OCI-LY1 (cell line): ENCODE results near the gene LRRC70.
A peak's percentile ranks its signal among the peaks of the same experiment; 100 is the strongest.
"Not testable (repeated sequence)": the region's sequence is repeated elsewhere in the genome, so short reads cannot be mapped to it uniquely, and the experiment has no call there.

Source experiments
- H2AFZ ChIP-seq: fragments of 200-600 bp; sonication (generic), shearing (Covaris generic); 2 replicates; pipeline ENCODE4 v1.6.0; 2014; ENCODE audit warnings: antibody characterized with exemption, mild to moderate bottlenecking, low read length
- H3F3A ChIP-seq: fragments of 200-600 bp; sonication (generic), shearing (Covaris generic); 2 replicates; pipeline ENCODE4 v1.6.0; 2014; ENCODE audit warnings: mild to moderate bottlenecking, antibody characterized with exemption, low read length, moderate library complexity; ENCODE audit not compliant: insufficient read depth
- H3K27ac ChIP-seq: fragments of 200-600 bp; sonication (generic); 2 replicates; pipeline ENCODE4 v1.5.1; 2014; ENCODE audit warnings: low read length, mixed run types, mild to moderate bottlenecking, low read depth; ENCODE audit not compliant: poor library complexity, severe bottlenecking
- H3K27me3 ChIP-seq: fragments of 200-600 bp; sonication (generic); 2 replicates; pipeline ENCODE4 v1.6.0; 2014; ENCODE audit warnings: antibody characterized with exemption, mild to moderate bottlenecking, low read length, moderate library complexity; ENCODE audit not compliant: insufficient read depth
- H3K36me3 ChIP-seq: fragments of 200-600 bp; sonication (generic); 2 replicates; pipeline ENCODE4 v1.6.1; 2014; ENCODE audit warnings: mild to moderate bottlenecking, antibody characterized with exemption, low read length, moderate library complexity, mixed read lengths; ENCODE audit not compliant: insufficient read depth
- H3K4me1 ChIP-seq: fragments of 200-600 bp; sonication (generic); 2 replicates; pipeline ENCODE4 v1.5.1; 2014; ENCODE audit warnings: mild to moderate bottlenecking, low read length, moderate library complexity; ENCODE audit not compliant: insufficient read depth, severe bottlenecking
- H3K4me2 ChIP-seq: fragments of 200-600 bp; sonication (generic), shearing (Covaris generic); 2 replicates; pipeline ENCODE4 v1.6.1; 2014; ENCODE audit warnings: low read length
- H3K4me3 ChIP-seq: fragments of 200-600 bp; sonication (generic); 2 replicates; pipeline ENCODE4 v1.5.1; 2014; ENCODE audit warnings: low read length, low read depth, mild to moderate bottlenecking, mixed read lengths; ENCODE audit not compliant: poor library complexity, severe bottlenecking
- H3K79me2 ChIP-seq: fragments of 200-600 bp; shearing (Covaris generic); 2 replicates; pipeline ENCODE4 v1.6.1; 2016; ENCODE audit warnings: mixed run types, low read length, mixed read lengths; ENCODE audit not compliant: insufficient read depth
- H3K9ac ChIP-seq: fragments of 200-600 bp; sonication (generic), shearing (Covaris generic); 2 replicates; pipeline ENCODE4 v1.6.1; 2014; ENCODE audit warnings: mild to moderate bottlenecking, low read length, mixed read lengths
- H3K9me2 ChIP-seq: fragments of 200-600 bp; sonication (generic), shearing (Covaris generic); 2 replicates; pipeline ENCODE4 v1.6.1; 2014; ENCODE audit warnings: low read depth, mild to moderate bottlenecking, low read length, mixed read lengths
- H3K9me3 ChIP-seq: fragments of 200-600 bp; shearing (Covaris generic); 2 replicates; pipeline ENCODE4 v1.6.1; 2014; ENCODE audit warnings: low read length, mixed read lengths
- H4K20me1 ChIP-seq: fragments of 200-600 bp; sonication (generic), shearing (Covaris generic); 2 replicates; pipeline ENCODE4 v1.6.0; 2016; ENCODE audit warnings: mild to moderate bottlenecking, low read length; ENCODE audit not compliant: insufficient read depth
- EZH2 ChIP-seq: fragments of 200-600 bp; sonication (generic), shearing (Covaris generic); IDR thresholded peaks from 2 replicates; pipeline ENCODE4 v1.8.0; 2017; ENCODE audit warnings: borderline replicate concordance, mixed run types, mild to moderate bottlenecking, antibody characterized with exemption, low read length, moderate library complexity, mixed read lengths
- TF ChIP-seq, protein P1 (sequence below): fragments of 200-600 bp; sonication (generic), shearing (Covaris generic); IDR thresholded peaks from 2 replicates; pipeline ENCODE4 v1.5.1; 2017; ENCODE audit warnings: mild to moderate bottlenecking, antibody characterized with exemption, low read length, moderate library complexity, mixed read lengths

LRRC70 gene

DNA sequence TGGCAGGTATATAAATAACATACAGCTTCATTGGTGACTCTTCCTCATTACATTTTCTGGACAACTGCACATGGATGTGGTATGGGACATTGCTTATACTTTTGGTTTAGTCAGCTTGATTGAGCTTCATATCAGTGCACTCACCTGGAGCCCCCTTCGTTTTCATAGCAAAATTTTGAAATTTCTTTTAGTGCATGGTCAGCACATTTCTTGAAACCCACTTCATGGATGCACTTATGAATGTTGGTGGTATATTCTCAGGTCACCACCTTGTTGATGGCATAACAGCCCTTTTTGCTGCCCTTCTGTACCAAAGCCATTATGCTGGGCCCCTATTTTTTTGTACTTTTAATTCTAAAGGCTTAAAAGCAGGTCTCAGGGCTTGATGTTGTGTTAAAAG is 16.7 kb upstream of the LRRC70 start:
- H3F3A ChIP-seq = no peaks in the 10 kb centered on the region
- no peaks in the 10 kb centered on the region for H3K4me1 ChIP-seq
- H3K9ac ChIP-seq = no peak overlapping the region
- H3K27ac ChIP-seq = no peak overlapping the region
- no peaks in the 10 kb centered on the region for H3K27me3 ChIP-seq
- H3K4me3 ChIP-seq = no peak overlapping the region
- no peaks in the 10 kb centered on the region for H3K9me3 ChIP-seq
- H3K79me2 ChIP-seq = no peaks in the 10 kb centered on the region
- H4K20me1 ChIP-seq = no peaks in the 10 kb centered on the region
- peaks cover 46% of the 10 kb centered on the region for H3K36me3 ChIP-seq
- H2AFZ ChIP-seq = no peak overlapping the region
- TF ChIP-seq, protein P1, sequence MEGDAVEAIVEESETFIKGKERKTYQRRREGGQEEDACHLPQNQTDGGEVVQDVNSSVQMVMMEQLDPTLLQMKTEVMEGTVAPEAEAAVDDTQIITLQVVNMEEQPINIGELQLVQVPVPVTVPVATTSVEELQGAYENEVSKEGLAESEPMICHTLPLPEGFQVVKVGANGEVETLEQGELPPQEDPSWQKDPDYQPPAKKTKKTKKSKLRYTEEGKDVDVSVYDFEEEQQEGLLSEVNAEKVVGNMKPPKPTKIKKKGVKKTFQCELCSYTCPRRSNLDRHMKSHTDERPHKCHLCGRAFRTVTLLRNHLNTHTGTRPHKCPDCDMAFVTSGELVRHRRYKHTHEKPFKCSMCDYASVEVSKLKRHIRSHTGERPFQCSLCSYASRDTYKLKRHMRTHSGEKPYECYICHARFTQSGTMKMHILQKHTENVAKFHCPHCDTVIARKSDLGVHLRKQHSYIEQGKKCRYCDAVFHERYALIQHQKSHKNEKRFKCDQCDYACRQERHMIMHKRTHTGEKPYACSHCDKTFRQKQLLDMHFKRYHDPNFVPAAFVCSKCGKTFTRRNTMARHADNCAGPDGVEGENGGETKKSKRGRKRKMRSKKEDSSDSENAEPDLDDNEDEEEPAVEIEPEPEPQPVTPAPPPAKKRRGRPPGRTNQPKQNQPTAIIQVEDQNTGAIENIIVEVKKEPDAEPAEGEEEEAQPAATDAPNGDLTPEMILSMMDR = no peak
- no peak for TF ChIP-seq EZH2
- H3K4me2 ChIP-seq = no peak overlapping the region
- H3K9me2 ChIP-seq = no peaks in the 10 kb centered on the region

DNA sequence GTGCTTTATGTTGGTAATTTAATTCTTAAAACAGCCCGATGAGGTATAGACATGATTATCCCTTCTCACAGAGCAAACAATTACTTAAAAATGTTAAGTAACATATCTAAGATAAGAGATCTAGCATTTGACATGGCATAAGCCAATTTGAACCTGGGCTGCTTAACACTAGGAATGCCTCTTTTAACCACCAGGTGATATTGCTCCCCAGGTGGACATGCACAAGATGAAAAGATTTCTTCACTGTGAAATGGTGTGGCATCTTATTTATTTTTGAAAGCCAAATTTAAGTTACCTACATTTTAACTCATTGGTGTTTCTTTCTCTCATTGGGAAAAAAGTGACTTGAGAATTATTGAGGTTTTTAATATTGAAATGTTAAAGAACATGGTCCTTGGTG is 15.8 kb upstream of the LRRC70 start:
- H3K9me2 ChIP-seq = no peaks in the 10 kb centered on the region
- H3K9me3 ChIP-seq = no peaks in the 10 kb centered on the region
- H4K20me1 ChIP-seq = no peaks in the 10 kb centered on the region
- H3K4me3 ChIP-seq = no peak overlapping the region
- H3K27me3 ChIP-seq = no peaks in the 10 kb centered on the region
- no peaks in the 10 kb centered on the region for H3K79me2 ChIP-seq
- H3K9ac ChIP-seq = no peak overlapping the region
- H3K27ac ChIP-seq = no peak overlapping the region
- peaks cover 53% of the 10 kb centered on the region for H3K36me3 ChIP-seq
- TF ChIP-seq, protein P1 = 0 out of 2 replicates have a peak, but pooled peaks have one; percentile 5
- no peak for TF ChIP-seq EZH2
- no peak overlapping the region for H2AFZ ChIP-seq
- no peaks in the 10 kb centered on the region for H3K4me1 ChIP-seq
- no peaks in the 10 kb centered on the region for H3F3A ChIP-seq
- H3K4me2 ChIP-seq = no peak overlapping the region

DNA sequence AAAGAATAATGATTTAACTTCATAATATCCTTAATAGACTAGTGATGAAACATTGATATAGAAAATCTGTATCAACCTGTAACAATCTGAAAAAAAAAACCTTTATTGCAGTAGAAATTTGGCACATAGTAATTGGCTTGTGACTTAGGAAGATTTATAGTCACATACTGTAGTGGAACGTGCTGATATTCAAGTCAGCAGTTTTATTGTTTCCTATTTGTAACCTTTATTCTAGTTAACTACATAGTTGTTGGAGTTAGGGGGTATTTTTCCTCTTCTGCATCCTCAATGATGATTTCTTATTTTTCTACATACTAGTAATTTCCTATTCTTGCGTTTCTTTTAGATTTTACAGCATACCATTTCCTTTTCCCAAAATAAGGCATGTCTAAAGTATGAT is 14.5 kb upstream of the LRRC70 start:
- Histone ChIP-seq H4K20me1 (no peaks in the 10 kb centered on the region), H2AFZ (no peak overlapping the region), H3K9me2 (no peaks in the 10 kb centered on the region), H3K36me3 (peaks cover 59% of the 10 kb centered on the region), H3K27me3 (no peaks in the 10 kb centered on the region), H3K9me3 (no peaks in the 10 kb centered on the region), H3K4me3 (no peak overlapping the region), H3K79me2 (no peaks in the 10 kb centered on the region), H3K4me1 (no peaks in the 10 kb centered on the region), H3K9ac (no peak overlapping the region), H3F3A (no peaks in the 10 kb centered on the region), H3K4me2 (no peak overlapping the region), H3K27ac (no peak overlapping the region)
- no peak for TF ChIP-seq EZH2
- TF ChIP-seq, protein P1 = no peak

DNA sequence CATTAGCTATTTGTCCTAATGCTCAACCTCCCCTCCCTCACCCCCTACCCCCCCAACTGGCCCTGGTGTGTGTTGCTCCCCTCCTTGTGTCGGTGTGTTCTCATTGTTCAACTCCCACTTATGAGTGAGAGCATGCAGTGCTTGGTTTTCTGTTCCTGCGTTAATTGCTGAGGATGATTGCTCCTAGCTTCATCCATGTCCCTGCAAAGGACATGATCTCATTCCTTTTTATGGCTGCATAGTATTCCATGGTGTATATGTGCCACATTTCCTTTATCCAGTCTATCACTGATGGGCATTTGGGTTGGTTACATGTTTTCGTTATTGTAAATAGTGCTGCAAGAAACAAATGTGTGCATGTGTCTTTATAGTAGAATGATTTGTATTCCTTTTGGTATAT is 12.9 kb upstream of the LRRC70 start:
- H3K4me1 ChIP-seq, H3K27me3 ChIP-seq, H3F3A ChIP-seq, H3K79me2 ChIP-seq, H3K4me3 ChIP-seq, H4K20me1 ChIP-seq, H3K9me2 ChIP-seq, H3K9me3 ChIP-seq, H3K9ac ChIP-seq, H2AFZ ChIP-seq, H3K4me2 ChIP-seq, H3K27ac ChIP-seq: not testable (repeated sequence)
- peaks cover 45% of the 10 kb centered on the region for H3K36me3 ChIP-seq
